ENCODE data around the gene LDLRAP1.
"Not testable (repeated sequence)": the region's sequence is repeated elsewhere in the genome, so short reads cannot be mapped to it uniquely, and the experiment has no call there.

The LDLRAP1 gene

GRCh38 chr1:25575191-25575590 is 31.8 kb downstream of the LDLRAP1 start:
- no peak for DNase-seq (ENCODE audit: low read depth in 2 of 2)

DNA sequence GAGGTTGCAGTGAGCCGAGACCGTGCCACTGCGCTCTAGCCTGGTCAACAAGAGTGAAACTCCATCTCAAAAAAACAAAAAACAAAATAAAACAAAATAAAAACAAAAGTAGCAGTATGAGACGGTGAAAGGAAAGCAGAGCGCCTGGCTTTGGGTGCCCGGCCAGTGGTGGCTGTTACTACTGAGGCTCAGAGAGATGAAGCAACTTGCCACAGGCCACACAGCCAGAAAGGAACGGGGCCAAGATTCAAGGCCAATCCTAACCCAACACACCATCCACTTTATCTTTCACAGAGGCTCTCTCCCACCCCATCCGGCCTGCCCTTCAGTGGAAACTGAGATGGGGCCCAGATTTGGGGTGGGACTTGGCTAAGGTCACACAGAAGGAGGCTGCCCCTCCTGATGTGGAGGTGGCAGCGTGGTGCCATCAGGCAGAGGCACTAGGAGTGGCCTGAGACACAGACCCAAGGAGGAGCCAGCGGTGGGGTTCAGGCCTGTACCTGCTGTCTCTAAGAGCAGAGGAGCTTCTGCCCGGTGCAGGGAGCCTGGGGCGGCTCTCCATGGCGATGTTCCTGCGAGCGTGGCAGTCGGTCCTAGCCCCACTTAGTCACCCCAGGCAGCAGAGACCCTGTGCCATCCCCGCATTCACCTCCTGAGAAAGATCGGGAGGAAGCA is 33.2 kb downstream of the LDLRAP1 start:
- no peak for DNase-seq (ENCODE audit: low read depth in 2 of 2)

DNA sequence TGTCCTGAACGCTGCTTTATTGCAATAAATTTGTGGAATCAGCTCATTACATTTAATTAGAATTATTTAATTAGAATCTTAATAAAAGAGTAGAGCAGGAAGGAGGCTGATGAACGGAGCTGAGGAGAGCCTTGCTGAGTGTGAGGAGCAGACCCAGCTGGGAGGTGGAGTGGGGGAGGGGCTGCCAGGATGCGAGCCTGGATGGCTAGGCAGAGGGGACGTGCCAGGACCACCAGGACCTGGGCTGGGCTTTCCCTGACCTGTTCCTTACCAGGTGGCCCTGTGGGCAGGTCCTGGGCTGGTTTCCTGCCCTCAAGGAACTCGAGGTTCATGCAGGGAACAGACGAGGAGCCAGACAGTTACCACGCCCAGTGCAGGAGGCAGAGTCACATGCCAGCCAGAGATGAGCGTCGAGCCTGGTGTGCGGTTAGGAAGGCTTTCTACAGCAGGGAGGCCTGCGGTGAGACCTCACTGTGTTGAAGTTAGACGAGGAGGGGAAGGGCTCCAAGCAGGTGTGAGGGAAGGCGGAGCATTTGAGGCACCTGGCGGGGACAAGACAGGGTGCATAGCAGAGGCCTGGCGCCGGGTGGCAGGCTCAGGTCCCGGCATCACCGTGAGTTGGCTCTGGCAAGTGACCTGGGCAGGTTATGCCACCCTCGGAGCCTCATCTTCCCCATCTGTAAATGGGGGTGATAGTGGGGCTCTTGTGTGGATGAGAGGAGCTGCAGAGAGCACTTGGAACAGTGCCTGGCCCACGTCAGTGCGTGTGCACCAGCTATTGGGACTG is 33.9 kb downstream of the LDLRAP1 start:
- no peak for DNase-seq (ENCODE audit: low read depth in 2 of 2)

GRCh38 chr1:25579292-25580252 is 36.2 kb downstream of the LDLRAP1 start:
- no peak for DNase-seq (ENCODE audit: low read depth in 2 of 2)

GRCh38 chr1:25580927-25581326 is 37.5 kb downstream of the LDLRAP1 start:
- no peak for DNase-seq (ENCODE audit: low read depth in 2 of 2)

DNA sequence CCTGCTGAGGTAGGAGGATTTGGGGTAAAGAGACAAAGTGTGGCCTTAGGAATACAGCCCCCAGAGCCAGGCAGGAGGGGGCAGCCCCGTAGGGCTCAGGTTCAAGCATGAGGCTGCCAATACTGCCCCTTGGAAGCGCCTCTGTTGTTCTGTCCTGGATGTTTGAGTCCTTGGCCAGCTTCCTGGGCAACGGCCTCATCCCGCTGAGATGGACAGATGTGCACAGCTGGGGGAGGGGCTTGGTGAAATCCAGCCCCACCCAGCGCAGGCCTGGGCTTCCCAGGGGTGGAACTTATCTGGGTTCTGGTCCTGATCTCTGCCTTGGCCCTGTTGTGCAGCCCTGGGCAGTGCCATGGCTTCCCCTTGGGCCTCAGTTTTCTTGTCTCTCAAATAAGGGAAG is 38.4 kb downstream of the LDLRAP1 start:
- no peak for DNase-seq (ENCODE audit: low read depth in 2 of 2)

DNA sequence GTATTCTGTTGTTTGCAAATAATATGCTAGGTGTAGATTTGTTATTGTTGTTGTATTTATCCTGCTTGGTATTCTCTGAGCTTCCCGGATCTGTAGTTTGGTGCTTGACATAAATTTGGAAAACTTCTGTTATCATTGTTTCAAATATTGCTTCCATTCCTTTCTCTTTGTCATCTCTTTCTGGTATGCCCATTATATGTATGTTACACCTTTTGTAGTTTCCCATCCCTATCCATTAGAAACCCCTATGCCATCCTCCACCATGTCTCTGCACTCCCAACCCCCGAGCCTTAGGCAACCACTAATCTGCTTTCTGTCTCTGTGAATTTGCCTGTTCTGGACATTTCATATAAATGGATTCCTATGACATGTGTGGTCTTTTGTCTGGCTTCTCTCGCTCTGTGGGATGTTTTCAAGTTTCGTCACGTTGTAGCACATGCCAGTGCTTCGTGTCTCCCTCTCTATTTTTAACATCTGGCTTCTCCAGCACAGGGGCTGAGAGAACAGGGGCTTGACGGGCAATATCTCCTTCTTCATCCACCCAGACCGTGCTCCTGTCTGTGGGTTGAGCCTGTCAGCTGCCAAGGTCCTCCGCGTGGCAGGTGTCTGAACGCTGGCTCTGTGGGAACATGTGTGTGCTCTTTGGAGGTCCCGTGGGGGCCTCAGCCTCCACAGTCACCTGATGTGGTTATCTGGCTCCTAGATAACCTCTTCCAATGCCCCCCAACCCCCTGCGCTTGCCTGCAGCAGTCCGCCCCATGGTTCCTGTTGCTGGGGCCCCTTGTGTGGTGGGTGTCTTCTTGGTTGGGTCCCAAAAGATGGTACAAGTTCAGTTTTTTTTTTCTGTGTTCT is 40.3 kb downstream of the LDLRAP1 start:
- no peak for DNase-seq (ENCODE audit: low read depth in 2 of 2)

- DNase-seq (ENCODE audit: low read depth in 2 of 2): no peak
Observed at GRCh38 chr1:25586181-25586588, 42.8 kb downstream of the LDLRAP1 start.

DNA sequence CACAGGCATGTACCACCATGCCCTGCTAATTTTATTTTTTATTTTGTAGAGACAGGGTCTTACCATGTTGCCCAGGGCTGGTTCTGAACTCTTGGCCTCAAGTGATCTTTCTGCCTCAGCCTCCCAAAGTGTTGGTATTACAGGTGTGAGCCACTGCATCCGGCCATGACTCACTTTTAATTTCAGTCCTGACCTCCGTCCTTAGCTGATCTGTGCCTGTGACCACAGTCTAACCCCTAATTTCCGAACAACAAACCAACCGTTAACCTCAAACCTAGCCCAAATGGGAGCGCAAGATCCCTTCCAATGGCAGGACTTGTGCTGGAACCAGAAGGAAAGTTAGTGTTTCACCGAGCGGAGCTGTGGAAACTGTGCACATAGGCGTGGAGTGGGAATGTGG is 43.9 kb downstream of the LDLRAP1 start:
- DNase-seq (ENCODE audit: low read depth in 2 of 2): no peak

DNA sequence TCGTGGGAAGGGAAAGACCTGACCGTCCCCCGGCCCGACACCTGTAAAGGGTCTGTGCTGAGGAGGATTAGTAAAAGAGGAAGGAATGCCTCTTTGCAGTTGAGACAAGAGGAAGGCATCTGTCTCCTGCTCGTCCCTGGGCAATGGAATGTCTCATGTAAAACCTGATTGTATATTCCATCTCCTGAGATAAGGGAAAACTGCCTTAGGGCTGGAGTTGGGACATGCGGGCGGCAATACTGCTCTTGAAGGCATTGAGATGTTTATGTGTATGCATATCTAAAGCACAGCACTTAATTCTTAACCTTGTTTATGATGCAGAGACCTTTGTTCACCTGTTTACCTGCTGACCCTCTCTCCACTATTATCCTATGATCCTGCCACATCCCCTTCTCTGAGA is 44.8 kb downstream of the LDLRAP1 start:
- not testable (repeated sequence) for DNase-seq (ENCODE audit: low read depth in 2 of 2)

GRCh38 chr1:25588786-25589185 is 45.4 kb downstream of the LDLRAP1 start:
- DNase-seq (ENCODE audit: low read depth in 2 of 2): not testable (repeated sequence)

DNA sequence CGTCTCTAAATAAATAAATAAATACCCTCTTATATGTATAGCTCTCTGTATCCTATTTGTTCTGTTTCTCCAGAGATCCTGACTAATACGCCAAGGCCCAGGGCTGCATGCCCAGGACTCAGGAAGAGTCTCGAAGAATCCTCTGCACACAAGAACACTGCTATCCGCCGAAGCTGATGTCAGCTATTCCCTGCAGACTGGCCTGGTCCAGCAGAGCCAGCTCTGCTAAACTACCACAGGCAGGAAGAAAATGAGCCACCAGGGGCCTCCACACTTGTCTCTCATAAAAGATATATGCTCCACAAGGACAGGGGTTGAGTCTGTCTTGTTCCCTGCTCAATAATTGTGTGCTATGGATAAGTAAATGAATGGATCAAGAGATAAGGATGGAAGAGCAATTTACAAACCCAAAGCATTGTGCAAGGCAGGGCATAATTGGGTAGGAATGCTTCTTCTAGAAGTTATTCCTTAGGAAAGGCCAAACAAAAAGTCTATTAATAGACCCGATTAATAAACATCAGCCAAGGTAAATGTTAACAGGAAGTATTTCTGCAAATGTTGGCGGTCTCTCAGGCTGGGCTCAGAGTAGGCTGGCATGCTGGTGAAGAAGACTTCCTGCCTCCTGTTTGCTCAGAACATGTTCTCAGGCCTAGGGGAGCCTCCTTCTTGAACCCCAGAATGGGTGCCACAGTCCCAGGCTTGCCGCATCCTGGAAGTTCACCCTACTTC is 46.9 kb downstream of the LDLRAP1 start:
- DNase-seq (ENCODE audit: low read depth in 2 of 2): no peak

DNA sequence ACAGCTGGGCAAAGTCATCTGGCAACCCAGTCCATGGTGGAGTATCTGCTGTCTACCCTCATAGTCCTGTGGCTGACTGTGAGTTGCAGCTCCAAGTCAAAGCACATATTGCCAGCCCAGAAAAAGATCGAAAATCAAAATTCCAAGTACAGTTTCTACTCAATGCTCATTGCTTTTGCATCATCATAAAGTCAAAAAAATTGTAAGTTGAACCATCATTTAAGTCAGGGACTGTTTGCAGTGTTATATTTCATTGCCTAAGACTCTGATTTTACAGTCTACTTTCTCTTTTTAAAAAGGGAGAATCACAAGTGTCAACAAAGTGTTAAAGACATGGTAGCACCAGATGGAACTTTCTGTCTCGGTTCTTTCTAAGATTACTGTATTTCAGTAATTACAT is 50.5 kb downstream of the LDLRAP1 start:
- DNase-seq (ENCODE audit: low read depth in 2 of 2): no peak

GRCh38 chr1:25594971-25595370 is 51.6 kb downstream of the LDLRAP1 start:
- DNase-seq (ENCODE audit: low read depth in 2 of 2): no peak

DNA sequence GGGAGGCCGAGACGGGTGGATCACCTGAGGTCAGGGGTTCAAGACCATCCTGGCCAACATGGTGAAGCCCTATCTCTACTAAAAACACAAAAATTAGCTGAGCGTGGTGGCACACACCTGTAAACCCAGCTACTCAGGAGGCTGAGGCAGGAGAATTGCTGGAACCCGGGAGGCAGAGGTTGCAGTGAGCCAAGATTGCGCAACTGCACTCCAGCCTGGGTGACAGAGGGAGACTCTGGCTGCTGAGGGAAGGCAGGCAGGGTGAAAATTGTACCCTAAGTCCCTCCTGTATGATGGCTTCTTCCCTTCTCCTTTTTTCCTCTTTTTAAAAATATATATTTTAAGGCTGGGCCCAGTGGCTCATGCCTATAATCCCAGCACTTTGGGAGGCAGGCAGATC is 53.2 kb downstream of the LDLRAP1 start:
- DNase-seq (ENCODE audit: low read depth in 2 of 2): not testable (repeated sequence)

GRCh38 chr1:25598879-25599278 is 55.5 kb downstream of the LDLRAP1 start:
- no peak for DNase-seq (ENCODE audit: low read depth in 2 of 2)

- no peak for DNase-seq (ENCODE audit: low read depth in 2 of 2)
Observed at GRCh38 chr1:25599969-25600610, 56.7 kb downstream of the LDLRAP1 start.

DNA sequence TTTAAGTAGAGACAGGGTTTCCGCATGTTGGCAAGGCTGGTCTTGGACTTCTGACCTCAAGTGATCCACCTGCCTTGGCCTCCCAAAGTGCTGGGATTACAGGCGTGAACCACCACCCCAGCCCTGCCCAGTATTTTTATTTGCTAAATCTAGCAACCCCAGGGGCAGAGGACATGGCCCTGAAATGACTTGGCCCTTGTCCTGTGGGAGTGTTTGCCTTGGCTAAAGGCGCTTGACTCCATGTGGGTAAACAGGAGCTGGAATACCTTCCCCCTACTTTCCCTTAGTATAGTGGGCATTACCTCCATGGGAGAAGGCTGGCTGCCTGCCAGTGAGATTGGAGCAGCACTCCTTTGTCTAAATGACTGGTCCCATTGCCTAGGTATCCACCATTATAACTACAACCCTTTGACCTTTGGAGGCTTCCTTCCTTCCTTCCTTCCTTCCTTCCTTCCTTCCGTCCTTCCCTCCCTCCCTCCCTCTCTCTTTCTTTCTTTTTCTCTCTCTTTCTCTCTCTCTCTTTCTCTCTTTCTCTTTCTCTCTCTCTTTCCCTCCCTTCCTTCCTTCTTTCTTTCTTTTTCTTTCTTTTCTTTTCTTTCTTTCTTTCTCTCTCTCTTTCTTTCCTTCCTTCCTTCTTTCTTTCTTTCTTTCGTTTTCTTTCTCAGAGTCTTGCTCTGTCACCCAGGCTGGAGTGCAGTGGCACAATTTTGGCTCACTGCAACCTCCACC is 57.7 kb downstream of the LDLRAP1 start:
- DNase-seq (ENCODE audit: low read depth in 2 of 2): not testable (repeated sequence)

DNA sequence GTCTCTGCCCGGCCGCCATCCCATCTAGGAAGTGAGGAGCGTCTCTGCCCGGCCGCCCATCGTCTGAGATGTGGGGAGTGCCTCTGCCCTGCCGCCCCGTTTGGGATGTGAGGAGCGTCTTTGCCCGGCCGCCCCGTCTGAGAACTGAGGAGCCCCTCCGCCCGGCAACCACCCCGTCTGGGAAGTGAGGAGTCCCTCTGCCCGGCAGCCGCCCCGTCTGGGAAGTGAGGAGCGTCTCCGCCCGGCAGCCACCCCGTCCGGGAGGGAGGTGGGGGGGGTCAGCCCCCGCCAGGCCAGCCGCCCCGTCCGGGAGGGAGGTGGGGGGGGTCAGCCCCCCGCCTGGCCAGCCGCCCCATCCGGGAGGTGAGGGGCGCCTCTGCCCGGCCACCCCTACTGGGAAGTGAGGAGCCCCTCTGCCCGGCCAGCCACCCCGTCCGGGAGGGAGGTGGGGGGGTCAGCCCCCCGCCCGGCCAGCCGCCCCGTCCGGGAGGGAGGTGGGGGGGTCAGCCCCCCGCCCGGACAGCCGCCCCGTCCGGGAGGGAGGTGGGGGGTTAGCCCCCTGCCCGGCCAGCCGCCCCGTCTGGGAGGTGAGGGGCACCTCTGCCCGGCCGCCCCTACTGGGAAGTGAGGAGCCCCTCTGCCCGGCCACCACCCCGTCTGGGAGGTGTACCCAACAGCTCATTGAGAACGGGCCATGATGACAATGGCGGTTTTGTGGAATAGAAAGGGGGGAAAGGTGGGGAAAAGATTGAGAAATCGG is 60.6 kb downstream of the LDLRAP1 start:
- not testable (repeated sequence) for DNase-seq (ENCODE audit: low read depth in 2 of 2)
